T-helper 2 cell treated with Interferon-gamma antibody and Interleukin-4, amounts not matched to agents 5 μg/mL and 100 μg/mL, for 36 hours (primary cell): Measurements from ENCODE around the gene SLC16A6.
"Not testable (repeated sequence)": the region's sequence is repeated elsewhere in the genome, so short reads cannot be mapped to it uniquely, and the experiment has no call there.

Experiments
- DNase-seq: peaks from one replicate; pipeline ENCODE4 v3.0.0; 2021; ENCODE audit warnings: low spot score
- H3K27ac Mint-ChIP-seq: one replicate; pipeline ENCODE4 v1.8.0; 2021; ENCODE audit warnings: mild to moderate bottlenecking, mixed read lengths
- H3K27me3 Mint-ChIP-seq: one replicate; pipeline ENCODE4 v1.8.0; 2021; ENCODE audit warnings: low read depth, mixed read lengths
- H3K36me3 Mint-ChIP-seq: one replicate; pipeline ENCODE4 v1.8.0; 2021; ENCODE audit warnings: low read depth, mixed read lengths
- H3K4me1 Mint-ChIP-seq: one replicate; pipeline ENCODE4 v1.8.0; 2021; ENCODE audit warnings: low read depth, mixed read lengths
- H3K4me3 Mint-ChIP-seq: one replicate; pipeline ENCODE4 v1.8.0; 2022; ENCODE audit warnings: mild to moderate bottlenecking, moderate library complexity, mixed read lengths
- H3K9me3 Mint-ChIP-seq: one replicate; pipeline ENCODE4 v1.8.0; 2021; ENCODE audit warnings: mixed read lengths

SLC16A6 gene

DNA sequence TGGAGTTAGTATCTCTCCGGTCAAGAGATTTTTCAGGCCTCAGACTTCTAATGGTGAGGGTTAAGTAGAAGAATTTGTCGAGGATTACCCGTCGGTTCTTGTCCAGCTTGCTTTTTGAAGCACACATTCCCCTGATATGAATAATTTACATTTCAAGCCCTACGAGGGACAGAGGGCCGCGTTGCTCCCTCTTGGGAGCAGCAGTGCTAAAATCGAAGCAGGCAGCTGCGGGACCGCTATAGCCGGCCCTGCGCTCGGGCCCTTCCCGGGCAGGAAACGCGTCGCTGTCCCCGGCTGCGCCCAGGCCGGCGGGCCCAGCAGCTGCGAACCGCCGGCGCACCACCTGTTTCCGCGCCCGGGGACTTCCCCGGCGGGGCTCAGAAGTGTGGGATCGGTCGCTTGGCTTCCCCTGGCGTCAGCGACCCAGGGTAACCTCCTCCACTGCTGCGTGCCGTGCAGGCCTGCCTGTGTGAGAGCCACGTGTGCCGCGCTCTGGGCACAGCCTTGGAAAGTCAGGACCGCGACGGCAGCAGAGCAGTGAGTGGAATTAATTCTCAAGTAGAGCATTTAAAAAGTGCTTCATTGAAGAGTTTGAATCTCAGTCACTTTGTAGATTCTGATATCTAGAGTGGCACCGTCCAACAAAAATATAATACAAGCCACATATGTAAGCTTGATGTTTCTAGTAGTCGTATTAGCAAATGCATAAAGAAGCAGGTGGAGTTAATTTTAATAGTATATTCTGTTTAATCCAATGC is 31.9 kb downstream of the SLC16A6 start:
- H3K4me1 Mint-ChIP-seq = peaks cover 74% of the 10 kb centered on the region
- H3K4me3 Mint-ChIP-seq = peak overlapping the region; percentile 73
- H3K27ac Mint-ChIP-seq = peak overlapping the region; percentile 84
- H3K9me3 Mint-ChIP-seq, H3K27me3 Mint-ChIP-seq: not testable (repeated sequence)
- peaks cover 38% of the 10 kb centered on the region for H3K36me3 Mint-ChIP-seq
- DNase-seq = peak; percentile 81

DNA sequence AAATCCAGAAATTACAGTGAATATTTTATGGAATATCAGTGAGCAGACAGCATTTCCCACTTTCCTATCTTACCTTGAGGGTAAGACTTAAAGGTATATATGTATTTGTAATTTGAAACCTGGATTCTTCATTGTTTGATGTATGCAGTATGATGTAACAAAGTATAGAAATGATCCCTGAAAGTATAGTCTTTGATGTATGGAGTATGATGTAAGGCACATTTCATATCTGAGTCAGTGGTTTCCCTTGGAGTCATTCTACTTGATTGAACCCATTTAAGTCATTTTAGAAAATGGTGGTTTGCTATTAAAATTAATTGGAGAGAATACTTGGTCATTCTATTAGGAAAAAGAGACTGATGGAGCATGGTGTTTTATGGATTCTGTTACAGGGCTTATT is 33.0 kb downstream of the SLC16A6 start:
- no peaks in the 10 kb centered on the region for H3K27me3 Mint-ChIP-seq
- peaks cover 49% of the 10 kb centered on the region for H3K36me3 Mint-ChIP-seq
- H3K4me1 Mint-ChIP-seq = peaks cover 80% of the 10 kb centered on the region
- H3K4me3 Mint-ChIP-seq = peak overlapping the region; percentile 51
- H3K9me3 Mint-ChIP-seq = no peaks in the 10 kb centered on the region
- H3K27ac Mint-ChIP-seq = peak overlapping the region; percentile 76
- DNase-seq = no peak

GRCh38 chr17:68256701-68257100 is 34.2 kb downstream of the SLC16A6 start:
- Mint-ChIP-seq H3K4me1 (peaks cover 80% of the 10 kb centered on the region), H3K4me3 (peak overlapping the region; percentile 51), H3K36me3 (peaks cover 60% of the 10 kb centered on the region), H3K27ac (peak overlapping the region; percentile 82)
- not testable (repeated sequence) for DNase-seq, H3K27me3 Mint-ChIP-seq, H3K9me3 Mint-ChIP-seq

GRCh38 chr17:68255731-68256538 is 35.0 kb downstream of the SLC16A6 start:
- H3K9me3 Mint-ChIP-seq = no peaks in the 10 kb centered on the region
- H3K4me1 Mint-ChIP-seq = peaks cover 74% of the 10 kb centered on the region
- peak overlapping the region; percentile 82 for H3K27ac Mint-ChIP-seq
- DNase-seq = no peak
- peaks cover 66% of the 10 kb centered on the region for H3K36me3 Mint-ChIP-seq
- H3K4me3 Mint-ChIP-seq = peak overlapping the region; percentile 24
- H3K27me3 Mint-ChIP-seq = no peaks in the 10 kb centered on the region

DNA sequence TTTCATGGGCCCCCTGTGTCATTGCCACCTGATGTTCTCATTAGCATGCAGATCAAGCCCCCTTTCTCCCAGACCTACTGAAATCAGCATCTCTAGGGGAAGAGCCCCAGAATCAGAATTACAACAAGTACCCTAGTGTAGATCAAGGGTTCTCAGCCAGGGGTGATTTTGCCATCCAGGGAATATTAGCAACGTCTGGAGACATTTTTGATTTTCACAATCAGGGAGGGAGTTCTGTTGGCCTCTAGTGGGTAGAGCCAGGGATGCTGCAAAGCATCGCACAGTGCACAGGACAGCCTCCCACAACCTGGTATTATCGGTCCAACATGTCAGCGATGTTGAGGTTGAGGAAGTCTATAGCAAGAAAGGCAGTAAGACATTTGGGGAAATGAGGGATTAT is 35.8 kb downstream of the SLC16A6 start:
- Mint-ChIP-seq H3K36me3 (peaks cover 72% of the 10 kb centered on the region), H3K4me1 (peaks cover 72% of the 10 kb centered on the region), H3K4me3 (peak overlapping the region; percentile 24), H3K9me3 (no peaks in the 10 kb centered on the region), H3K27me3 (no peaks in the 10 kb centered on the region), H3K27ac (peak overlapping the region; percentile 82)
- DNase-seq = no peak

GRCh38 chr17:68253426-68253825 is 37.5 kb downstream of the SLC16A6 start:
- DNase-seq = not testable (repeated sequence)

GRCh38 chr17:68249354-68249765 is 41.6 kb downstream of the SLC16A6 start:
- Mint-ChIP-seq H3K4me1 (peaks cover 51% of the 10 kb centered on the region), H3K36me3 (peaks cover 45% of the 10 kb centered on the region), H3K27me3 (no peaks in the 10 kb centered on the region), H3K27ac (peak overlapping the region; percentile 94), H3K9me3 (no peaks in the 10 kb centered on the region), H3K4me3 (peak overlapping the region; percentile 87)
- DNase-seq = no peak

More at GRCh38 chr17:68253426-68253825, 37.5 kb downstream of the SLC16A6 start:
- H3K4me3 Mint-ChIP-seq = peak overlapping the region; percentile 63
- peaks cover 75% of the 10 kb centered on the region for H3K4me1 Mint-ChIP-seq
- peaks cover 73% of the 10 kb centered on the region for H3K36me3 Mint-ChIP-seq
- not testable (repeated sequence) for H3K9me3 Mint-ChIP-seq, H3K27me3 Mint-ChIP-seq
- peak overlapping the region; percentile 85 for H3K27ac Mint-ChIP-seq

- H3K27ac Mint-ChIP-seq = peak overlapping the region; percentile 94
- peaks cover 40% of the 10 kb centered on the region for H3K36me3 Mint-ChIP-seq
- H3K4me3 Mint-ChIP-seq = peak overlapping the region; percentile 87
- H3K9me3 Mint-ChIP-seq = no peaks in the 10 kb centered on the region
- H3K27me3 Mint-ChIP-seq = no peaks in the 10 kb centered on the region
- H3K4me1 Mint-ChIP-seq = peaks cover 47% of the 10 kb centered on the region
- peak; percentile 46 for DNase-seq
Observed at GRCh38 chr17:68248891-68249290, 42.0 kb downstream of the SLC16A6 start.

DNA sequence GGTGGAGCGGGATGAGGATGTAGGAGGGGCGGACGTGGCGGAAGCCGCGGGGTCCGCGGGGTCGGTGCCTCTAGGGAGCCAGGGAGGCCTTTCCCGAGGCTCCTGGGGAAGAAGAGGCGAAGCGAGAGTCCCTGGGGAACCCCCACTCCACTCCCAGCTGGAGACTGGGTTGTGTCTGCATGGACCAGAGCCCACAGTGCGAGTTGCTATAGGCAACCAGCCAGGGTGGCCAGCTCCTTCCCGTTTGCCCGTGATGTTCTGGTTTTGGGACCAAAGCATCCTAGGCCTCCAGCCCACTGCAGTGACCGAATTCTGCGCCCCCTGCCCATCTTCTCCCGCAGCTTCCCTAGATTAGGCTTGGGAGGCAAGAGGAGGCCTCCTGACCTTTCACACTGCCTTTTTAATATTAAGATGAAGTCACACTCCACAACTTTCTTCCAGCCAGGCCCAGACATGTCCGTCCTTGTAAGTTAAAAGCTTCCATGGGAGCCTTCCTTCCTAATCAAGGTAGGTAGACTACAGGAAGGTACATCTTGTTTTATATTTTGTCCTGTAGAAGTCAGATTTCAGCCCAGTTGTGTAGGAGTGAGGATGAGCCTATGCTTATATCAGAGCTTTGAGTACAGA is 42.6 kb downstream of the SLC16A6 start:
- no peak for DNase-seq
- H3K4me3 Mint-ChIP-seq = peak overlapping the region; percentile 87
- H3K27ac Mint-ChIP-seq = peak overlapping the region; percentile 94
- H3K36me3 Mint-ChIP-seq = peaks cover 37% of the 10 kb centered on the region
- peaks cover 46% of the 10 kb centered on the region for H3K4me1 Mint-ChIP-seq
- H3K9me3 Mint-ChIP-seq = no peaks in the 10 kb centered on the region
- H3K27me3 Mint-ChIP-seq = no peaks in the 10 kb centered on the region

- DNase-seq = peak; percentile 98
- Mint-ChIP-seq H3K27ac (peak within 1 kb of the TSS; percentile 94), H3K4me3 (peak within 1 kb of the TSS; percentile 87), H3K9me3 (no peaks in the 10 kb centered on the region), H3K4me1 (peaks cover 40% of the 10 kb centered on the region), H3K27me3 (no peaks in the 10 kb centered on the region), H3K36me3 (peaks cover 30% of the 10 kb centered on the region)
Observed at GRCh38 chr17:68247445-68248198, 43.3 kb downstream of the SLC16A6 start, which contains the start of gene AMZ2. AMZ2 (plus strand) TSS chr17:68248043; CDS start chr17:68250188, 2,145 bp downstream.

DNA sequence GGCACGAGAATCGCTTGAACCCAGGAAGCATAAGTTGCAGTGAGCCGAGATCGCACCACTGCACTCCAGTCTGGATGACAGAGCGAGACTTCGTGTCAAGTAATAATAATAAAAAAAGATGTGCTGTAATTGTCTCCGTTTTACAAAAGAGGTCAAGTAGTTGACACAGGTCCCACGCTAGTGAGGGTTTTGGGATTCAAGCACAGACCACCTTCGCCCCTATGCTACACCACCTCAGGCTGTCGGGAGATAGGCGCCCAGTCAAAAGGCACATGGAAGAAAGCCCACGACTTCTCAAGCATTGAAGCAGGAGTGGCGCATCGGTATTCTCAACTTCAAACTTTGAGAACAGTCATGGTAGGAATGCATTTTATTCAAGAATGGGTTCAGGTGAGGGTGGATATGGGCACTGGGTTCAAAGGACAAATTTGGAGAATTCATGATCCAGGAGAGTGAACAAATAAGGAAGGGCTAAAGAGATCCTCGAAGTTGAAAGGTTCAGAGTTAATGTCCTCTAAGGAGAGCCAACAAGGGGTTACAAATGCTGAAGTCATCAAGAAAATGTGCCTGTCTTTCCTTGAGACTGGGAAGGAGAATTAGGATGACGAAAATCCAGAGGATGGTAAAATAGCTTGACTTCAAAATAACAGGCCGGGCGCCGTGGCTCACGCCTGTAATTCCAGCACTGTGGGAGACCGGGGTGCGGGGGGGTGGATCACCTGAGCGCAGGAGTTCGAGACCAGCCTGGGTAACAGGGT is 44.5 kb downstream of the SLC16A6 start:
- DNase-seq = no peak
- no peaks in the 10 kb centered on the region for H3K27me3 Mint-ChIP-seq
- peaks cover 39% of the 10 kb centered on the region for H3K4me1 Mint-ChIP-seq
- H3K27ac Mint-ChIP-seq = peak overlapping the region; percentile 94
- no peaks in the 10 kb centered on the region for H3K9me3 Mint-ChIP-seq
- H3K36me3 Mint-ChIP-seq = peaks cover 24% of the 10 kb centered on the region
- H3K4me3 Mint-ChIP-seq = peak overlapping the region; percentile 87

DNA sequence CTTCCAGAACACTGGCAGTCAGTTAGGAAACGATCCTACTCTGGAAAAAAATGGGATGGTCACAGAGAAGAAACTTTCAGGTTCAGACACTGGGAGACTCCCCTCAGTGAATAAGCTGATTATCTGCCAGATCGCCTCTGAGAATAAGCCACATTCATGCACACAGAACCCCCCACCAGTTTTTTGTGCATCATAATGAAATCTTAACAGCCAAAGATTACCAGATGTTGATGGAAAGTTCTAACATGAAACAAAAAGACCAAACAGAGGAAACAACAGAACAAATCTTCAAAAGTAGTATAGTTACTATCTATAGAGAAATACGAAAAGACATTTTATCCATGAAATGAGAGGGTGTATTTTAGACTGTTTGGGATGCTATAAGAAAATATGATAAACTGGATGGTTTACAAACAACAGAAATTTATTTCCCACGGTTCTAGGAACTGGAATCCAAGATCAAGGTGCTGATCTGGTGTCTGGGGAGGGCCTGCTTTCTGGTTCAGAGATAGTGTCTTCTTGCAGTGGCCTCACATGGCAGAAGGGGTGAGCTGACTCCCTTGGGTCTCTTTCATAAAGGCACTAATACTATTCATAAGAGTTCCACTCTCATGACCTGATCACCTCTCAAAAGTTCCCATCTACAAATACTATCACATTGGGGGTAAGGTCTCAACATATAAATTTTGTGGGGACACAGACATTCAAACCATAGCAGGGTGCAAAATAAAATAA is 51.1 kb downstream of the SLC16A6 start:
- Mint-ChIP-seq H3K27ac (peak overlapping the region; percentile 98), H3K4me1 (peaks cover 54% of the 10 kb centered on the region), H3K4me3 (peak overlapping the region; percentile 84), H3K27me3 (no peaks in the 10 kb centered on the region), H3K9me3 (peaks cover 3% of the 10 kb centered on the region), H3K36me3 (peaks cover 16% of the 10 kb centered on the region)
- peak; percentile 36 for DNase-seq
